ENCODE measurements around the gene SLC25A12.

SLC25A12 gene

DNA sequence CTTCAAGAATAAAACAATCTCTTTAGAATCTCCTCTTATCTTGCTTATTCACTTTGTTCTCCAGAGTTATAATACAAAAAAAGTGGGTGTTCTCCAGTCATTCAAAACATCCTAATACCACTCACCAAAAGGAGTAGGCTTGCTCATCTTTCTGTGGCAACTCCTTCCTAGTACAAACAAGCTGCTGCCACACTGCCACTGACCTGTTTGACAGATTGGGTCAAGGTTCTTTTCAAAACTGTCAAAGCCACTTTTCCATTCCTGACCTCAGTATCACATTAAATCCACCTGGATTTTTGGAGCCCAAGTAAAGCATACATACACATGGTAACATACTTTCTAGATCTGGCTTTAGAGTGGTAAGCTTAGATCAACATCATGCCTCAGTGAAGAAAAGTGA is 59.8 kb downstream of the SLC25A12 start (continued):
- TF ChIP-seq, protein P1, sequence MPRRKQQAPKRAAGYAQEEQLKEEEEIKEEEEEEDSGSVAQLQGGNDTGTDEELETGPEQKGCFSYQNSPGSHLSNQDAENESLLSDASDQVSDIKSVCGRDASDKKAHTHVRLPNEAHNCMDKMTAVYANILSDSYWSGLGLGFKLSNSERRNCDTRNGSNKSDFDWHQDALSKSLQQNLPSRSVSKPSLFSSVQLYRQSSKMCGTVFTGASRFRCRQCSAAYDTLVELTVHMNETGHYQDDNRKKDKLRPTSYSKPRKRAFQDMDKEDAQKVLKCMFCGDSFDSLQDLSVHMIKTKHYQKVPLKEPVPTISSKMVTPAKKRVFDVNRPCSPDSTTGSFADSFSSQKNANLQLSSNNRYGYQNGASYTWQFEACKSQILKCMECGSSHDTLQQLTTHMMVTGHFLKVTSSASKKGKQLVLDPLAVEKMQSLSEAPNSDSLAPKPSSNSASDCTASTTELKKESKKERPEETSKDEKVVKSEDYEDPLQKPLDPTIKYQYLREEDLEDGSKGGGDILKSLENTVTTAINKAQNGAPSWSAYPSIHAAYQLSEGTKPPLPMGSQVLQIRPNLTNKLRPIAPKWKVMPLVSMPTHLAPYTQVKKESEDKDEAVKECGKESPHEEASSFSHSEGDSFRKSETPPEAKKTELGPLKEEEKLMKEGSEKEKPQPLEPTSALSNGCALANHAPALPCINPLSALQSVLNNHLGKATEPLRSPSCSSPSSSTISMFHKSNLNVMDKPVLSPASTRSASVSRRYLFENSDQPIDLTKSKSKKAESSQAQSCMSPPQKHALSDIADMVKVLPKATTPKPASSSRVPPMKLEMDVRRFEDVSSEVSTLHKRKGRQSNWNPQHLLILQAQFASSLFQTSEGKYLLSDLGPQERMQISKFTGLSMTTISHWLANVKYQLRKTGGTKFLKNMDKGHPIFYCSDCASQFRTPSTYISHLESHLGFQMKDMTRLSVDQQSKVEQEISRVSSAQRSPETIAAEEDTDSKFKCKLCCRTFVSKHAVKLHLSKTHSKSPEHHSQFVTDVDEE (CRISPR knock-in tag; IDR thresholded peaks at IDR 0.05) = no peak
- TF ChIP-seq ZC3H10 (CRISPR knock-in tag; IDR thresholded peaks at IDR 0.05) = no peak
- TF ChIP-seq ISL1 (CRISPR knock-in tag; IDR thresholded peaks at IDR 0.05) = no peak
- no peak for TF ChIP-seq ZNF8 (CRISPR knock-in tag; IDR thresholded peaks at IDR 0.05)
- no peak for TF ChIP-seq TCF4 (CRISPR knock-in tag; IDR thresholded peaks at IDR 0.05; ENCODE audit: borderline replicate concordance)
- TF ChIP-seq SNAI2 (CRISPR knock-in tag; IDR thresholded peaks at IDR 0.05) = no peak
- no peak for TF ChIP-seq BACH2 (CRISPR knock-in tag; IDR thresholded peaks at IDR 0.05; ENCODE audit: borderline replicate concordance)
- TF ChIP-seq PPARA (CRISPR knock-in tag; IDR thresholded peaks at IDR 0.05; ENCODE audit: borderline replicate concordance) = no peak
- no peak for TF ChIP-seq ZNF565 (CRISPR knock-in tag; conservative IDR thresholded peaks at IDR 0.05; ENCODE audit: low read depth)

- no peak for TF ChIP-seq BACH2 (CRISPR knock-in tag; IDR thresholded peaks at IDR 0.05; ENCODE audit: borderline replicate concordance)
- no peak for TF ChIP-seq ZFP30 (CRISPR knock-in tag; IDR thresholded peaks at IDR 0.05)
- TF ChIP-seq OSR1 (CRISPR knock-in tag; IDR thresholded peaks at IDR 0.05) = no peak
- TF ChIP-seq ZNF8 (CRISPR knock-in tag; IDR thresholded peaks at IDR 0.05) = no peak
- no peak for TF ChIP-seq GLIS3 (CRISPR knock-in tag; IDR thresholded peaks at IDR 0.05)
- TF ChIP-seq ZC3H10 (CRISPR knock-in tag; IDR thresholded peaks at IDR 0.05) = no peak
- no peak for TF ChIP-seq ARNTL (CRISPR knock-in tag; IDR thresholded peaks at IDR 0.05; ENCODE audit: borderline replicate concordance, low read depth)
- ATAC-seq = no peak
These were observed 61.6 kb downstream of the SLC25A12 start for GRCh38 chr2:171832489-171832888.

- no peak for ATAC-seq
- TF ChIP-seq CREB5 (CRISPR knock-in tag; IDR thresholded peaks at IDR 0.05; ENCODE audit: low read depth) (no peak), ESRRG (CRISPR knock-in tag; IDR thresholded peaks at IDR 0.05) (no peak), ARNTL (CRISPR knock-in tag; IDR thresholded peaks at IDR 0.05; ENCODE audit: borderline replicate concordance, low read depth) (no peak), SNAI2 (CRISPR knock-in tag; IDR thresholded peaks at IDR 0.05) (no peak), POU6F1 (CRISPR knock-in tag; IDR thresholded peaks at IDR 0.05; ENCODE audit: borderline replicate concordance, low read depth) (no peak), BACH2 (CRISPR knock-in tag; IDR thresholded peaks at IDR 0.05; ENCODE audit: borderline replicate concordance) (no peak), ZNF565 (CRISPR knock-in tag; conservative IDR thresholded peaks at IDR 0.05; ENCODE audit: low read depth) (no peak), ZNF8 (CRISPR knock-in tag; IDR thresholded peaks at IDR 0.05) (no peak), OSR1 (CRISPR knock-in tag; IDR thresholded peaks at IDR 0.05) (no peak), RARB (CRISPR knock-in tag; IDR thresholded peaks at IDR 0.05) (no peak), ZFP3 (CRISPR knock-in tag; IDR thresholded peaks at IDR 0.05) (no peak)
- TF ChIP-seq, protein P1 (CRISPR knock-in tag; IDR thresholded peaks at IDR 0.05) = no peak
- TF ChIP-seq, protein P2, sequence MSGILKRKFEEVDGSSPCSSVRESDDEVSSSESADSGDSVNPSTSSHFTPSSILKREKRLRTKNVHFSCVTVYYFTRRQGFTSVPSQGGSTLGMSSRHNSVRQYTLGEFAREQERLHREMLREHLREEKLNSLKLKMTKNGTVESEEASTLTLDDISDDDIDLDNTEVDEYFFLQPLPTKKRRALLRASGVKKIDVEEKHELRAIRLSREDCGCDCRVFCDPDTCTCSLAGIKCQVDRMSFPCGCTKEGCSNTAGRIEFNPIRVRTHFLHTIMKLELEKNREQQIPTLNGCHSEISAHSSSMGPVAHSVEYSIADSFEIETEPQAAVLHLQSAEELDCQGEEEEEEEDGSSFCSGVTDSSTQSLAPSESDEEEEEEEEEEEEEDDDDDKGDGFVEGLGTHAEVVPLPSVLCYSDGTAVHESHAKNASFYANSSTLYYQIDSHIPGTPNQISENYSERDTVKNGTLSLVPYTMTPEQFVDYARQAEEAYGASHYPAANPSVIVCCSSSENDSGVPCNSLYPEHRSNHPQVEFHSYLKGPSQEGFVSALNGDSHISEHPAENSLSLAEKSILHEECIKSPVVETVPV (CRISPR knock-in tag; IDR thresholded peaks at IDR 0.05) = no peak
These were observed 64.0 kb downstream of the SLC25A12 start for GRCh38 chr2:171830039-171830438.

Data from SK-N-SH treated with all-trans-retinoic acid at 6 μM for 48 hours (cell line).